Measurements from ENCODE around the gene HDAC4. TPM values are rescaled to one million over a fixed set of nuclear protein-coding genes. Genes with fewer than 3 reads are reported as not detected.

HDAC4 gene
- total RNA-seq, 1 donor from 2014 or later: 11.8 TPM

DNA sequence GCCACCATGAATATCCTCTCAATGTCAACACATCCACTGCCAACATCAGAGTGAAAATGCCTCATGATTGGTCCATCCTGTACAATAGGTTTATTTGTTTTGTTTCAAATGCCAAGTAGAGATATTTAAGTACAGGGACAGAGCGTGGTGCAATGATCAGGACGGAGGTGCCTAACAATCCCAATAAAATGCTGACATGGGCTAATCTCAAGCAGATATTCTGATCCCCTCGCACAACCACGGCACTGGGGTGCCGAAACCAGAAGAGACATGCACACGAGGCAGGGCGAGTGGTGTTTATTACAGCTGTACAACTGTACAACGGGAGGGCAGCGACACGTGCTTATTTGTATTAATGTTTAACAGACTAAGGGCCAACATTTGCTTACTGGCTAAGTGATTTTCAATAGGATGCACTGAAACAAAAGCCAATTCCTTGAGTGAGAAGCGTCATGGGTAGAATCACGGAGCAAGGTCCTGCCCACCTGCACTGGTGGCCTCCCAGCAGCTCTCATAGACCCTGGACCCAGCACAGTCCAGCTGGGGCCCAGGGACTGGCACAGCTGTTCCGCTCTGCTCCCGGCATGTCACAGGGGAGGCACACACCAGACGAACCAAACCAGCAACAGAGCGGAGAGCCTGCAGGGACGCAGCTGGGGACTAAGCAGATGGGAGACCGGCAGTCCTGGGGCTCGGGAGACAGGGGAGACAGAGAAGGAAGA, 101.4 kb downstream of the HDAC4 start:
- Histone ChIP-seq H3K9ac (ENCODE audit: low read length) (no peak overlapping the region), H3K4me2 (ENCODE audit: low read length) (no peak overlapping the region), H2AFZ (ENCODE audit: low read depth, low read length) (no peak overlapping the region), H3K27me3 (ENCODE audit: insufficient read depth, low read length) (no peaks in the 10 kb centered on the region), H3K4me3 (ENCODE audit: insufficient read depth, low read depth, low read length) (no peak overlapping the region), H3K36me3 (ENCODE audit: insufficient read depth, low read length) (no peaks in the 10 kb centered on the region), H3K9me3 (ENCODE audit: insufficient read depth, low read depth, low read length) (no peaks in the 10 kb centered on the region), H3K79me2 (ENCODE audit: insufficient read depth, low read length) (peaks cover 9% of the 10 kb centered on the region), H4K20me1 (ENCODE audit: insufficient read depth, low read length) (peaks cover 23% of the 10 kb centered on the region), H3K27ac (ENCODE audit: low read depth, low read length) (no peak overlapping the region), H3K4me1 (ENCODE audit: insufficient read depth, low read length) (no peaks in the 10 kb centered on the region)
- H3K9me3 Mint-ChIP-seq (ENCODE audit: unreplicated experiment): no peaks in the 10 kb centered on the region
- H3K4me1 Mint-ChIP-seq (ENCODE audit: low read depth, unreplicated experiment): peaks cover 14% of the 10 kb centered on the region
- no peak overlapping the region for H3K4me3 Mint-ChIP-seq (ENCODE audit: unreplicated experiment)
- H3K36me3 Mint-ChIP-seq (ENCODE audit: low read depth, unreplicated experiment): no peaks in the 10 kb centered on the region
- TF ChIP-seq, protein P1, sequence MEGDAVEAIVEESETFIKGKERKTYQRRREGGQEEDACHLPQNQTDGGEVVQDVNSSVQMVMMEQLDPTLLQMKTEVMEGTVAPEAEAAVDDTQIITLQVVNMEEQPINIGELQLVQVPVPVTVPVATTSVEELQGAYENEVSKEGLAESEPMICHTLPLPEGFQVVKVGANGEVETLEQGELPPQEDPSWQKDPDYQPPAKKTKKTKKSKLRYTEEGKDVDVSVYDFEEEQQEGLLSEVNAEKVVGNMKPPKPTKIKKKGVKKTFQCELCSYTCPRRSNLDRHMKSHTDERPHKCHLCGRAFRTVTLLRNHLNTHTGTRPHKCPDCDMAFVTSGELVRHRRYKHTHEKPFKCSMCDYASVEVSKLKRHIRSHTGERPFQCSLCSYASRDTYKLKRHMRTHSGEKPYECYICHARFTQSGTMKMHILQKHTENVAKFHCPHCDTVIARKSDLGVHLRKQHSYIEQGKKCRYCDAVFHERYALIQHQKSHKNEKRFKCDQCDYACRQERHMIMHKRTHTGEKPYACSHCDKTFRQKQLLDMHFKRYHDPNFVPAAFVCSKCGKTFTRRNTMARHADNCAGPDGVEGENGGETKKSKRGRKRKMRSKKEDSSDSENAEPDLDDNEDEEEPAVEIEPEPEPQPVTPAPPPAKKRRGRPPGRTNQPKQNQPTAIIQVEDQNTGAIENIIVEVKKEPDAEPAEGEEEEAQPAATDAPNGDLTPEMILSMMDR (IDR thresholded peaks at IDR 0.05; ENCODE audit: insufficient read depth, low read depth, low read length): no peak
- TF ChIP-seq EZH2 (IDR thresholded peaks at IDR 0.05; ENCODE audit: insufficient read depth, low read length): no peak
- H3K27me3 Mint-ChIP-seq (ENCODE audit: low read depth, unreplicated experiment): no peaks in the 10 kb centered on the region
- no peak overlapping the region for H3K27ac Mint-ChIP-seq (ENCODE audit: unreplicated experiment)
- FAIRE-seq (no peak), DNase-seq (ENCODE audit: low read depth) (no peak)

GRCh38 chr2:239298116-239298804, 102.6 kb downstream of the HDAC4 start:
- FAIRE-seq (no peak), DNase-seq (ENCODE audit: low read depth) (no peak)
- peaks cover under 1% of the 10 kb centered on the region for H3K27me3 Mint-ChIP-seq (ENCODE audit: low read depth, unreplicated experiment)
- Histone ChIP-seq H3K27ac (ENCODE audit: low read depth, low read length) (no peak overlapping the region), H4K20me1 (ENCODE audit: insufficient read depth, low read length) (peaks cover 23% of the 10 kb centered on the region), H2AFZ (ENCODE audit: low read depth, low read length) (no peak overlapping the region), H3K4me2 (ENCODE audit: low read length) (no peak overlapping the region), H3K9me3 (ENCODE audit: insufficient read depth, low read depth, low read length) (no peaks in the 10 kb centered on the region), H3K9ac (ENCODE audit: low read length) (no peak overlapping the region), H3K27me3 (ENCODE audit: insufficient read depth, low read length) (no peaks in the 10 kb centered on the region), H3K36me3 (ENCODE audit: insufficient read depth, low read length) (no peaks in the 10 kb centered on the region), H3K4me1 (ENCODE audit: insufficient read depth, low read length) (no peaks in the 10 kb centered on the region), H3K79me2 (ENCODE audit: insufficient read depth, low read length) (peaks cover 9% of the 10 kb centered on the region), H3K4me3 (ENCODE audit: insufficient read depth, low read depth, low read length) (no peak overlapping the region)
- no peak overlapping the region for H3K4me3 Mint-ChIP-seq (ENCODE audit: unreplicated experiment)
- no peak overlapping the region for H3K27ac Mint-ChIP-seq (ENCODE audit: unreplicated experiment)
- no peaks in the 10 kb centered on the region for H3K36me3 Mint-ChIP-seq (ENCODE audit: low read depth, unreplicated experiment)
- H3K9me3 Mint-ChIP-seq (ENCODE audit: unreplicated experiment): no peaks in the 10 kb centered on the region
- peaks cover 12% of the 10 kb centered on the region for H3K4me1 Mint-ChIP-seq (ENCODE audit: low read depth, unreplicated experiment)
- no peak for TF ChIP-seq EZH2 (IDR thresholded peaks at IDR 0.05; ENCODE audit: insufficient read depth, low read length)
- TF ChIP-seq, protein P1 (IDR thresholded peaks at IDR 0.05; ENCODE audit: insufficient read depth, low read depth, low read length): no peak
